ENCODE data around the gene MYL12B.

Gene MYL12B

GRCh38 chr18:3261373-3262233 lies at the start of gene MYL12B:
Gene MYL12B, plus strand, starts transcription at chr18:3262133. Its CDS starts 10,766 bp downstream, at chr18:3272899.
- Histone ChIP-seq H3K4me1 (ENCODE audit: insufficient read depth, insufficient read length) (no peaks in the 10 kb centered on the region), H3K9me3 (ENCODE audit: insufficient read depth, low read length) (no peaks in the 10 kb centered on the region), H3K27me3 (ENCODE audit: insufficient read depth, insufficient read length) (no peaks in the 10 kb centered on the region), H3K4me3 (ENCODE audit: insufficient read length, low read depth) (peak within 1 kb of the TSS; percentile 86), H3K36me3 (ENCODE audit: insufficient read depth, insufficient read length, low read length) (peaks cover 28% of the 10 kb centered on the region), H3K9ac (ENCODE audit: insufficient read length, low read depth) (peak within 1 kb of the TSS; percentile 93)
- DNase-seq (ENCODE audit: low read depth, low spot score) = no peak
- TF ChIP-seq SUZ12 (IDR thresholded peaks at IDR 0.05; ENCODE audit: extremely low read depth, insufficient read depth, insufficient read length) (no peak), ZNF274 (IDR thresholded peaks at IDR 0.05; ENCODE audit: low read depth, low read length) (no peak), YY1 (IDR thresholded peaks at IDR 0.05; ENCODE audit: insufficient read depth, insufficient read length) (no peak)

- H3K4me1 ChIP-seq (ENCODE audit: insufficient read depth, insufficient read length) = no peaks in the 10 kb centered on the region
- no peak for DNase-seq (ENCODE audit: low read depth, low spot score)
- no peaks in the 10 kb centered on the region for H3K27me3 ChIP-seq (ENCODE audit: insufficient read depth, insufficient read length)
- no peak overlapping the region for H3K4me3 ChIP-seq (ENCODE audit: insufficient read length, low read depth)
- no peaks in the 10 kb centered on the region for H3K36me3 ChIP-seq (ENCODE audit: insufficient read depth, insufficient read length, low read length)
- no peaks in the 10 kb centered on the region for H3K9me3 ChIP-seq (ENCODE audit: insufficient read depth, low read length)
- no peak for TF ChIP-seq ZNF274 (IDR thresholded peaks at IDR 0.05; ENCODE audit: low read depth, low read length)
- no peak for TF ChIP-seq YY1 (IDR thresholded peaks at IDR 0.05; ENCODE audit: insufficient read depth, insufficient read length)
- TF ChIP-seq SUZ12 (IDR thresholded peaks at IDR 0.05; ENCODE audit: extremely low read depth, insufficient read depth, insufficient read length) = no peak
- H3K9ac ChIP-seq (ENCODE audit: insufficient read length, low read depth) = no peak overlapping the region
Measured at GRCh38 chr18:3212657-3213056, 49.3 kb upstream of the MYL12B start.

- Histone ChIP-seq H3K9ac (ENCODE audit: insufficient read length, low read depth) (no peak overlapping the region), H3K27me3 (ENCODE audit: insufficient read depth, insufficient read length) (no peaks in the 10 kb centered on the region), H3K9me3 (ENCODE audit: insufficient read depth, low read length) (no peaks in the 10 kb centered on the region), H3K4me3 (ENCODE audit: insufficient read length, low read depth) (no peak overlapping the region), H3K36me3 (ENCODE audit: insufficient read depth, insufficient read length, low read length) (no peaks in the 10 kb centered on the region), H3K4me1 (ENCODE audit: insufficient read depth, insufficient read length) (no peaks in the 10 kb centered on the region)
- TF ChIP-seq ZNF274 (IDR thresholded peaks at IDR 0.05; ENCODE audit: low read depth, low read length) (no peak), YY1 (IDR thresholded peaks at IDR 0.05; ENCODE audit: insufficient read depth, insufficient read length) (no peak), SUZ12 (IDR thresholded peaks at IDR 0.05; ENCODE audit: extremely low read depth, insufficient read depth, insufficient read length) (no peak)
- DNase-seq (ENCODE audit: low read depth, low spot score) = no peak
Measured at GRCh38 chr18:3213300-3214059, 48.5 kb upstream of the MYL12B start.

GRCh38 chr18:3214855-3215637 lies 46.9 kb upstream of the MYL12B start:
- Histone ChIP-seq H3K4me3 (ENCODE audit: insufficient read length, low read depth) (no peak overlapping the region), H3K27me3 (ENCODE audit: insufficient read depth, insufficient read length) (no peaks in the 10 kb centered on the region), H3K4me1 (ENCODE audit: insufficient read depth, insufficient read length) (no peaks in the 10 kb centered on the region), H3K9ac (ENCODE audit: insufficient read length, low read depth) (no peak overlapping the region), H3K36me3 (ENCODE audit: insufficient read depth, insufficient read length, low read length) (no peaks in the 10 kb centered on the region), H3K9me3 (ENCODE audit: insufficient read depth, low read length) (no peaks in the 10 kb centered on the region)
- no peak for DNase-seq (ENCODE audit: low read depth, low spot score)
- TF ChIP-seq SUZ12 (IDR thresholded peaks at IDR 0.05; ENCODE audit: extremely low read depth, insufficient read depth, insufficient read length) (no peak), ZNF274 (IDR thresholded peaks at IDR 0.05; ENCODE audit: low read depth, low read length) (no peak), YY1 (IDR thresholded peaks at IDR 0.05; ENCODE audit: insufficient read depth, insufficient read length) (no peak)

GRCh38 chr18:3216987-3217386 lies 44.9 kb upstream of the MYL12B start:
- Histone ChIP-seq H3K9ac (ENCODE audit: insufficient read length, low read depth) (no peak overlapping the region), H3K9me3 (ENCODE audit: insufficient read depth, low read length) (no peaks in the 10 kb centered on the region), H3K4me3 (ENCODE audit: insufficient read length, low read depth) (no peak overlapping the region), H3K27me3 (ENCODE audit: insufficient read depth, insufficient read length) (no peaks in the 10 kb centered on the region), H3K4me1 (ENCODE audit: insufficient read depth, insufficient read length) (no peaks in the 10 kb centered on the region), H3K36me3 (ENCODE audit: insufficient read depth, insufficient read length, low read length) (no peaks in the 10 kb centered on the region)
- no peak for DNase-seq (ENCODE audit: low read depth, low spot score)
- TF ChIP-seq ZNF274 (IDR thresholded peaks at IDR 0.05; ENCODE audit: low read depth, low read length) = no peak
- no peak for TF ChIP-seq YY1 (IDR thresholded peaks at IDR 0.05; ENCODE audit: insufficient read depth, insufficient read length)
- no peak for TF ChIP-seq SUZ12 (IDR thresholded peaks at IDR 0.05; ENCODE audit: extremely low read depth, insufficient read depth, insufficient read length)

GRCh38 chr18:3217948-3218647 lies 43.8 kb upstream of the MYL12B start:
- Histone ChIP-seq H3K27me3 (ENCODE audit: insufficient read depth, insufficient read length) (no peaks in the 10 kb centered on the region), H3K4me1 (ENCODE audit: insufficient read depth, insufficient read length) (no peaks in the 10 kb centered on the region), H3K4me3 (ENCODE audit: insufficient read length, low read depth) (no peak overlapping the region), H3K36me3 (ENCODE audit: insufficient read depth, insufficient read length, low read length) (no peaks in the 10 kb centered on the region), H3K9ac (ENCODE audit: insufficient read length, low read depth) (no peak overlapping the region), H3K9me3 (ENCODE audit: insufficient read depth, low read length) (no peaks in the 10 kb centered on the region)
- TF ChIP-seq SUZ12 (IDR thresholded peaks at IDR 0.05; ENCODE audit: extremely low read depth, insufficient read depth, insufficient read length) (no peak), ZNF274 (IDR thresholded peaks at IDR 0.05; ENCODE audit: low read depth, low read length) (no peak), YY1 (IDR thresholded peaks at IDR 0.05; ENCODE audit: insufficient read depth, insufficient read length) (no peak)
- DNase-seq (ENCODE audit: low read depth, low spot score) = no peak
